GM21737 (cell line): ENCODE data around the gene HAUS8.
"Not testable (repeated sequence)": the region's sequence is repeated elsewhere in the genome, so short reads cannot be mapped to it uniquely, and the experiment has no call there.

ENCODE experiments used
- ATAC-seq: cut with Tn5 transposase; IDR thresholded peaks from one replicate; pipeline ENCODE4 v1.9.1; 2021; ENCODE audit warnings: mild to moderate bottlenecking, moderate library complexity; ENCODE audit not compliant: unreplicated experiment

HAUS8 gene

GRCh38 chr19:17103177-17103576 lies 27.9 kb upstream of the HAUS8 start:
- ATAC-seq = no peak

GRCh38 chr19:17101686-17102628 lies 26.7 kb upstream of the HAUS8 start:
- ATAC-seq = no peak

- no peak for ATAC-seq
Measured at GRCh38 chr19:17098326-17098725, 23.1 kb upstream of the HAUS8 start.

GRCh38 chr19:17097593-17098126 lies 22.4 kb upstream of the HAUS8 start:
- ATAC-seq = no peak

- ATAC-seq = no peak
Measured at GRCh38 chr19:17095141-17095919, 20.1 kb upstream of the HAUS8 start.

- ATAC-seq = not testable (repeated sequence)
Measured at GRCh38 chr19:17094694-17095093, 19.4 kb upstream of the HAUS8 start.

GRCh38 chr19:17092696-17093095 lies 17.4 kb upstream of the HAUS8 start:
- ATAC-seq = no peak

- no peak for ATAC-seq
Measured at GRCh38 chr19:17091758-17092333, 16.6 kb upstream of the HAUS8 start.

- ATAC-seq = no peak
Measured at GRCh38 chr19:17090583-17090982, 15.3 kb upstream of the HAUS8 start.

GRCh38 chr19:17088552-17088951 lies 13.3 kb upstream of the HAUS8 start:
- no peak for ATAC-seq

- no peak for ATAC-seq
Measured at GRCh38 chr19:17086834-17087233, 11.6 kb upstream of the HAUS8 start.

- no peak for ATAC-seq
Measured at GRCh38 chr19:17086120-17086519, 10.9 kb upstream of the HAUS8 start.

GRCh38 chr19:17081672-17082630 lies 6.7 kb upstream of the HAUS8 start:
- no peak for ATAC-seq

- ATAC-seq = no peak
Measured at GRCh38 chr19:17080440-17080801, 5.2 kb upstream of the HAUS8 start.

- peak; percentile 37 for ATAC-seq
Measured at GRCh38 chr19:17079710-17080439, 4.6 kb upstream of the HAUS8 start.

GRCh38 chr19:17078920-17079709 lies 3.9 kb upstream of the HAUS8 start:
- ATAC-seq = no peak

- no peak for ATAC-seq
Measured at GRCh38 chr19:17078036-17078919, 3.0 kb upstream of the HAUS8 start.
